Loucy (cell line): ENCODE results near the gene SLC39A5.

Source experiments
- CTCF ChIP-seq: fragments of 200-600 bp; sonication (generic); conservative IDR thresholded peaks from 2 replicates; pipeline ENCODE4 v1.5.1; 2014; ENCODE audit warnings: mild to moderate bottlenecking, antibody characterized with exemption, low read length
- EZH2phosphoT487 ChIP-seq: fragments of 200-600 bp; IDR thresholded peaks from 2 replicates; pipeline ENCODE4 v1.6.1; 2018; ENCODE audit warnings: antibody characterized with exemption, mild to moderate bottlenecking, moderate library complexity, borderline replicate concordance

GRCh38 chr12:56252649-56253048, 22.8 kb downstream of the SLC39A5 start:
- TF ChIP-seq EZH2phosphoT487 (no peak), CTCF (no peak)
